Measurements from ENCODE around the gene FAM217B.

Gene FAM217B

DNA sequence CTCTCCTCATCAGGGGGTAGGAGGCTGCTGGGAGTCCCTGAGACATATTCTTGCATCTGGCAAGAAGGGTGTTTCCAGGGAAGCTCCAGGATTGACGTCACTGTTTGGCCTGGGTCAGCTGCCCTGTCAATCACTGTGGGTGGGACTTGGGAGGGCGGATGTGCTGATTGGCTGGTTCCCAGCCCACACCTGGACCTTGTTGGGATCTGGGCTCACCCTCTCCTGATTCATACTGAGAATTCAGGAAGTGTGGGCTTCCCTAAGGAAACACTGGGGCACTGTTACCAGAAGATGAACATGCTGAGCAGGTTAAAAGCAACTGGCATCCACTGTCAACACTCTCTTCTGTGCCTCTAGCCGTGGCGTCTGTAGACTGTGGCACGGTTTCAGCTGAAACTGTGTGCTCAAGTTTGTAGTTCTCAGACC is 54.5 kb downstream of the FAM217B start:
- TF ChIP-seq, protein P1, sequence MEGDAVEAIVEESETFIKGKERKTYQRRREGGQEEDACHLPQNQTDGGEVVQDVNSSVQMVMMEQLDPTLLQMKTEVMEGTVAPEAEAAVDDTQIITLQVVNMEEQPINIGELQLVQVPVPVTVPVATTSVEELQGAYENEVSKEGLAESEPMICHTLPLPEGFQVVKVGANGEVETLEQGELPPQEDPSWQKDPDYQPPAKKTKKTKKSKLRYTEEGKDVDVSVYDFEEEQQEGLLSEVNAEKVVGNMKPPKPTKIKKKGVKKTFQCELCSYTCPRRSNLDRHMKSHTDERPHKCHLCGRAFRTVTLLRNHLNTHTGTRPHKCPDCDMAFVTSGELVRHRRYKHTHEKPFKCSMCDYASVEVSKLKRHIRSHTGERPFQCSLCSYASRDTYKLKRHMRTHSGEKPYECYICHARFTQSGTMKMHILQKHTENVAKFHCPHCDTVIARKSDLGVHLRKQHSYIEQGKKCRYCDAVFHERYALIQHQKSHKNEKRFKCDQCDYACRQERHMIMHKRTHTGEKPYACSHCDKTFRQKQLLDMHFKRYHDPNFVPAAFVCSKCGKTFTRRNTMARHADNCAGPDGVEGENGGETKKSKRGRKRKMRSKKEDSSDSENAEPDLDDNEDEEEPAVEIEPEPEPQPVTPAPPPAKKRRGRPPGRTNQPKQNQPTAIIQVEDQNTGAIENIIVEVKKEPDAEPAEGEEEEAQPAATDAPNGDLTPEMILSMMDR (IDR thresholded peaks at IDR 0.05; ENCODE audit: low read depth, low read length, missing control alignments) = no peak
- H3K4me3 ChIP-seq (ENCODE audit: low read depth, low read length) = no peak overlapping the region
- no peak for DNase-seq (ENCODE audit: low read depth)

DNA sequence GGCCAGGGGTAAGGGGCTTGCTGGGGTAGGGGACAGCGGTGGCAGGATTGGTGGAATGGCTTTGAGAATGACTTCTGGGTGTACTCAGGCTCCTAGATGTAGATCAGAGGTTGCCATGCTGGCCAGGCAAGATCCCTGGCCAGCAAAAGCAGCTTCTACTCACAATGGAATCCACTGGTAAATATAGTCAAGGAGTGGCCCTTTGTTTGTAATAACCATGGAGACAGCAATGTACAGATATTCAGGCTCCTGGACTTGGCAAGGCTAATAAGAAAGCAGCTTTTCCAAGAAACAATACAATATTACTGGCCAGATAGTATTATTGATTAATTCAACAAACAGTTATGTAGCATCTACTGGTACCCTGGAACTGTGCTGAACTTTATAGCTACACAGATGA is 55.9 kb downstream of the FAM217B start:
- H3K4me3 ChIP-seq (ENCODE audit: low read depth, low read length) = no peak overlapping the region
- DNase-seq (ENCODE audit: low read depth) = no peak
- TF ChIP-seq, protein P1 (IDR thresholded peaks at IDR 0.05; ENCODE audit: low read depth, low read length, missing control alignments) = no peak

DNA sequence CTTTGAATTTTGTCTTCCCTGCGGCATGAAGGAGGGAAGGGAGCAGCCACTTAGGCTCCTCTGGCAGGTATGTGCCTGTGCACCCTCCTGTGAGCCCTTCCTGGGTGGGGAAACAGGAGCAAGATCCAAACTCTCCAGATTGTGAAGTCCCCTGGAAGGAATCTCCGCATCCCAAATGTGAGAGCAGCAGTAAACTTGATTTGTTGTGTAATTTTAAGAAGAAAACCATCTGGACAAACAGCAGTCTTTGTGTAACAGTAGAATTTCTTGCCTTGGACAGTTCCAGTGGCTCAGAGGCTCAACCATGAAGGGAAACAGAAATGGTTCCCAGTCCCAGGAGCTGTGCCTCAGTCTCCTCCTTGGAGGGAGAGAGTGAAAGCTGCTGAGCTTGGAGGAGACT is 57.7 kb downstream of the FAM217B start:
- no peak overlapping the region for H3K4me3 ChIP-seq (ENCODE audit: low read depth, low read length)
- no peak for DNase-seq (ENCODE audit: low read depth)
- TF ChIP-seq, protein P1 (IDR thresholded peaks at IDR 0.05; ENCODE audit: low read depth, low read length, missing control alignments) = no peak
